Cerebellar cortex (tissue), 1 donor: ENCODE data around the gene SLC31A2.

Experiments
- DNase-seq: peaks from one replicate; pipeline ENCODE4 v3.0.0-alpha.2; 2015; ENCODE audit warnings: low spot score

Gene SLC31A2

GRCh38 chr9:113186137-113186755 is 35.4 kb downstream of the SLC31A2 start:
- DNase-seq = no peak

- no peak for DNase-seq
Measured at GRCh38 chr9:113187929-113188595, 37.3 kb downstream of the SLC31A2 start.

- DNase-seq = no peak
Measured at GRCh38 chr9:113192455-113192854, 41.6 kb downstream of the SLC31A2 start.

GRCh38 chr9:113199683-113200329 is 49.0 kb downstream of the SLC31A2 start:
- no peak for DNase-seq

- DNase-seq = no peak
Measured at GRCh38 chr9:113205432-113205831, 54.6 kb downstream of the SLC31A2 start.

- no peak for DNase-seq
Measured at GRCh38 chr9:113205861-113206260, 55.1 kb downstream of the SLC31A2 start.

GRCh38 chr9:113210815-113211214 is 60.0 kb downstream of the SLC31A2 start:
- DNase-seq = no peak
